Rectal smooth muscle tissue (tissue), 1 donor: ENCODE measurements around the gene TMCO5A.

Experiments
- H3K27ac ChIP-seq: one replicate; pipeline ENCODE4 v1.7.0; 2013; ENCODE audit warnings: low read depth, low read length, inconsistent platforms
- H3K27me3 ChIP-seq: one replicate; pipeline ENCODE4 v1.7.0; 2013; ENCODE audit warnings: low read length; ENCODE audit not compliant: control insufficient read depth, insufficient read depth
- H3K36me3 ChIP-seq: one replicate; pipeline ENCODE4 v1.7.0; 2013; ENCODE audit warnings: low read length; ENCODE audit not compliant: control insufficient read depth, insufficient read depth
- H3K4me1 ChIP-seq: one replicate; pipeline ENCODE4 v1.7.0; 2013; ENCODE audit warnings: low read length; ENCODE audit not compliant: control insufficient read depth, insufficient read depth
- H3K4me3 ChIP-seq: one replicate; pipeline ENCODE4 v1.7.0; 2013; ENCODE audit warnings: low read length
- H3K9ac ChIP-seq: one replicate; pipeline ENCODE4 v1.7.0; 2013; ENCODE audit warnings: low read length

Gene TMCO5A

DNA sequence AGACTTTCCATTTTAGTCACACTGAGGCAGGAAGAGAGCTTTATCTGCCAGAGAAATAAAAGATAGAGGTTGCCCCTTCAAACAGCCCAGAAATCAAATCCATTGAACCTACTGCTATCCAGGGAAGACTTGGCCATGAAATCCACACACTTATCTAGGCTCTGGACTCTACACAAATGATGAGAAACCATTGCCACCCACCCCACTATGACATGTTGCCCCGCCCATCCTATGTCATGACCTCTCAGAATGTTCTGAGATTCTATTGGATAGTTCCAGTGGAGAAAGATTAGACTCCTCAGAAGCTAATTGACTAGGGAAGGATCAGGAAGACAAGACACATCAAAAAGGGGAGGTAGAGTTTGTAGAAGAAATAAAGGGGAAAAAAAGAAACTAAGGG is at the start of gene TMCO5A:
TMCO5A (plus strand) TSS at position 301 of the 400 bp plus-strand sequence. CDS start 1,684 bp downstream, outside the sequence.
- Histone ChIP-seq H3K4me3 (no peak within 1 kb of the TSS), H3K27me3 (no peaks in the 10 kb centered on the region), H3K9ac (no peak within 1 kb of the TSS)

DNA sequence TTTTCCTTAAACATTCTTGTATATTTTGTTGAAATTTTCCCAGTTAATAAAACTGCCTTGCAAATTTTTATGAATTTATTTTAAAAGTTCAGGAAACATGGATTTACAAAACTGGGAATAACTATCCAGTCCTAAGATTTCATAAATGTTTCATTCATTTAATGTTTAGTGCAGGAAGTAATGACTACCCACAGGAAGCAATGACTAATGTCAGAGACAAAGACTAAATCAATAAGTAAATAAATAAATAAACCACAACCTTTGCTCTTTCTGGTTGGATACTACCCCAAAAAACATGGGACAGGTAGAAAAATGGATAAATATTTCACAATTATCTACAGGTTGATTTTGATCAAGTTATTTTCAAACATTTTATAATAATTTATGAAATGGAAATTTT is 48.8 kb upstream of the TMCO5A start:
- Histone ChIP-seq H3K4me1 (no peaks in the 10 kb centered on the region), H3K27me3 (no peaks in the 10 kb centered on the region), H3K4me3 (no peak overlapping the region), H3K36me3 (no peaks in the 10 kb centered on the region), H3K9ac (no peak overlapping the region), H3K27ac (no peak overlapping the region)

More for the DNA sequence above, at the start of gene TMCO5A:
- Histone ChIP-seq H3K36me3 (no peaks in the 10 kb centered on the region), H3K27ac (no peak within 1 kb of the TSS), H3K4me1 (no peaks in the 10 kb centered on the region)

DNA sequence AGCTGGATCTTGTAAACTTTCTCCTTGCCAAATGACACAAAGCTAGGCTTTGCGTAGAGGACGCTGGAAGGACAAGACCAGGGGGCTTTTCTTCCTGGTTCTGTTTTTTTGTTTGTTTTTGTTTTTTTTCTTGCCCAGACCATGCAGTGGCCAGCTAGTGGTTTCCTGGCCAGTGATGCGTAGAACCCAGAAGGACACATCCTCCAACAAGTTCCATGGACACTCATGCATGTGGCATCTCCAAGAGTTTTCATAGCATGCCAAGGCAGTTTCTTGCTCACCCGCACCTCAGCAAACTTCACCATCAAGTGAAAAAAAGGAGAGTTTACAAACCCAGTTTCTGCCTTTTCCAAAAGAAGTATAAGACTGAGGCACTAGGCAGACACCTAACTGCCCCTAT is 46.1 kb upstream of the TMCO5A start:
- Histone ChIP-seq H3K27ac (no peak overlapping the region), H3K27me3 (no peaks in the 10 kb centered on the region), H3K4me1 (no peaks in the 10 kb centered on the region), H3K4me3 (no peak overlapping the region), H3K36me3 (no peaks in the 10 kb centered on the region), H3K9ac (no peak overlapping the region)

DNA sequence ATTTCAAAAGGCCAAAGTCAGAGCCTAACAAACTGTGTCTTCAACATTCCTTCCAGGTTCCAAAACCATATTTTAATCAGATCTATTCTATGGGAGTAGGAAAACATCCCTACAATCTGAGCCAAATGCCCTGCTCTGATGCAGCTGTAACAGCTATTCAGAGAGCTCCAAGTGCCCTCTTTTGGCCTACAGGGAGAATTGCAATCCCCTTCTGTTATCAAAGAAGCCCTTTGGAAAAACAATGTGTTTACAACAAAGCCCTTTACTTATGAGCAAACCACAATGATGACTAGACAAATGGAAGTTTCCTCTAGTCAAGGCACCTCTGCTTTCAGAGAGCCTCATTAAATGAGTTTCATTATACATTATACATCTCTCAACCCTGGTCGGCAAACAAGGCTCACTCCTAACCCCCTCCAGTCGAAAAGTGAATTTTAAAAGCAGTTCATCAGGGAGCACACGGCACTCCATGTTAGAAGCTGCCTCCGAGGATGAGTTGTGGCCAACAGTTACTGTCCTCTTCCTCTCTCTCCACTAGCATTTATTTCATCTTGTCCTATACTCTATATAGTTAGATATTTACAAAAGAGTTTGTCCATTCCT is 42.6 kb upstream of the TMCO5A start:
- H3K27me3 ChIP-seq: no peaks in the 10 kb centered on the region
- H3K9ac ChIP-seq: no peak overlapping the region
- no peak overlapping the region for H3K27ac ChIP-seq
- no peaks in the 10 kb centered on the region for H3K4me1 ChIP-seq
- no peak overlapping the region for H3K4me3 ChIP-seq
- H3K36me3 ChIP-seq: no peaks in the 10 kb centered on the region

DNA sequence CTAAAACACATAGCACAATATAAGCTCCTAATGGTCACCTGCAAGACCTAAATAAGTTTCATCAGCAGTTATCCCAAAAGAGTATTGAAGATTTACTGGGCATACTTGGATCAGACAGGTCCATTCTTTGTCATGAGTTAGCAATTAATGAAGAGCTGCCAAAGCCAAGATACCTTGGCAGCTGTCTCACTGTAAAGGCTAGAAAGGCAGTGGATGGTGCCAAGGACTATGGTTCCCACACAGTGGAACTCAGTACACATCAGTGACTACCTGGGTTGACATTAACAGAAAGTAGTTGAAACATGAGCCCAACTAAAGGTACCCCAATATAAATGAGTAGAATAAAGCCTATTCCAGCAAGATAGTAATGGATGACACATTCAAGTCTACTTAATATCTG is 41.1 kb upstream of the TMCO5A start:
- Histone ChIP-seq H3K4me1 (no peaks in the 10 kb centered on the region), H3K9ac (no peak overlapping the region), H3K4me3 (no peak overlapping the region), H3K36me3 (no peaks in the 10 kb centered on the region), H3K27ac (no peak overlapping the region), H3K27me3 (no peaks in the 10 kb centered on the region)

DNA sequence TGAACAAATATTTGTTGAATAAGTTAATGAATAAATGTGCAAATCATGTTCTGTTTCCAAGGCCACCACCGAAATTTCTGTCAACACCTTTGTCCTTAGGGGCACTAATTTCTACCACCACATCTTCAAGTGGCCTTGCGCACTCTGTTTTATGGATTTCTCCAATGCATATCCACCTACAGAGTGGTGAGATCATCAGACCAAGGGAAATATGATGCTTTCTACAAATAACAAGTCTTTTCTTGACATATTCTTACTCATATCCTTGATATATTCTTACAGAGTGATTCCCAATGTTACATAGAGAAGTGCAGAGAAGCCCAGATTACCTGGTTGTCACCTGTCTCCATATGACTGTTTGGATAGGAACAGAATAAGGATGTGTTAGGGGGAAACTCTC is 36.1 kb upstream of the TMCO5A start:
- Histone ChIP-seq H3K27me3 (no peaks in the 10 kb centered on the region), H3K4me1 (peaks cover 3% of the 10 kb centered on the region), H3K27ac (no peak overlapping the region), H3K4me3 (no peak overlapping the region), H3K36me3 (no peaks in the 10 kb centered on the region), H3K9ac (no peak overlapping the region)

DNA sequence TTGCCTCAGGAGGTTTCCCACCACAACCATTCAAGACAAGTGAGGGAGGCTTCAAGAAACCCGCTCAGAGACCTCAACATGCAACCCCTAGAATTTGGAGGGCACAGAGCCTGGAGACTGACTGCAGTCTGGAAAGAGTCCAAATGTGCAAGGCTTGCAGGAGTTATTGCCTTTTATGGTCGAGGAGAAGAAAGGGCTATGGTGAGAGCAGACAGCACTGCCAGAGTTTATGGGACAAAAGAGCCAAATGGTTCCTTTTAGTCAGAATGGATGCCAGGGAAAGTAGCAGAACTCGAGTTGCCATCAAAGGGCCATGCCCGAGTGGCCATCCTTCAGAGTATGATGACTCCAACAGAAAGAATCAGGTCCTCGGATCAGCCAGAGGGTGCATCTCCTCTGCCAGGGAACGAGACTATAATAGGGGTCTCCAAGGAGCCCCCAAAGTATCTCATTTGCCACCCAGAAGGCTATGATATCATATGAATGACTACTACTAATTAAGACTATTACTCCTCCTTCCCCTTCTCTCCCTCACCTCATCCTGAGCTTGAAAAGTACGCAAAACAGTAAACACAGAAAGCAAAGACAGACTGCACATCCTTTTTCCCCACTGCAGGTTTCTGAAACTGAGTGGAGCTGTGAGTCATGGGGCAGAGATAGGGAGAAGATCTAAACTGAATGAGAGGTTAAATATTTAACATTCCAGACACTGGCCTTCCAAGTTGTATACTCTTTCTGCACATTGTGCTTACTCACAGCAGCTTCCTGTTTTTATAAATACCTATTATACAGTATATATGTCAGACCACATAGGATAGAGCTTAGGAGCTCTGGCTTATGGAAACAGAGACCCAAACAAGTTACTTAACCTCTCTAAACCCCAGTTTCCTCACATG is 33.9 kb upstream of the TMCO5A start:
- no peaks in the 10 kb centered on the region for H3K27me3 ChIP-seq
- H3K36me3 ChIP-seq: no peaks in the 10 kb centered on the region
- H3K4me1 ChIP-seq: peaks cover 3% of the 10 kb centered on the region
- no peak overlapping the region for H3K9ac ChIP-seq
- no peak overlapping the region for H3K27ac ChIP-seq
- no peak overlapping the region for H3K4me3 ChIP-seq

DNA sequence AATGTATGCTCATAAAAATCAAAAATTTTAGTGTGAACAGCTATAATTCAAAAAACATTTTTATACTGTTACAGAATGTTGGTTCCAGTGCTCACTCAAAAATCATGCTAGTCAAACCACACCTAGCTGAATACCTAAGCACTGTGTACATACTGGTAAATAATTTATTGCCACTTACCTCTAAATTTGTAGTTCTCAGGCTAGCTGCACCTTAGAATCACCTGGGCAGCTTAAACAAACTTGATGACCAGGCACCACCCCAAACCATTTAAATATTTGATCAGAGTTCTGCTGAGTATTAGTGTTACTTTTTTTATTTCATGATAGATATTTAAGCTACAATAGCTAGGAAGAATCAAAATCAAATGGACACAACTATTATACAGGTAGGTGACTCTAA is 32.3 kb upstream of the TMCO5A start:
- Histone ChIP-seq H3K27ac (no peak overlapping the region), H3K4me3 (no peak overlapping the region), H3K27me3 (no peaks in the 10 kb centered on the region), H3K36me3 (no peaks in the 10 kb centered on the region), H3K9ac (no peak overlapping the region), H3K4me1 (peaks cover 3% of the 10 kb centered on the region)

DNA sequence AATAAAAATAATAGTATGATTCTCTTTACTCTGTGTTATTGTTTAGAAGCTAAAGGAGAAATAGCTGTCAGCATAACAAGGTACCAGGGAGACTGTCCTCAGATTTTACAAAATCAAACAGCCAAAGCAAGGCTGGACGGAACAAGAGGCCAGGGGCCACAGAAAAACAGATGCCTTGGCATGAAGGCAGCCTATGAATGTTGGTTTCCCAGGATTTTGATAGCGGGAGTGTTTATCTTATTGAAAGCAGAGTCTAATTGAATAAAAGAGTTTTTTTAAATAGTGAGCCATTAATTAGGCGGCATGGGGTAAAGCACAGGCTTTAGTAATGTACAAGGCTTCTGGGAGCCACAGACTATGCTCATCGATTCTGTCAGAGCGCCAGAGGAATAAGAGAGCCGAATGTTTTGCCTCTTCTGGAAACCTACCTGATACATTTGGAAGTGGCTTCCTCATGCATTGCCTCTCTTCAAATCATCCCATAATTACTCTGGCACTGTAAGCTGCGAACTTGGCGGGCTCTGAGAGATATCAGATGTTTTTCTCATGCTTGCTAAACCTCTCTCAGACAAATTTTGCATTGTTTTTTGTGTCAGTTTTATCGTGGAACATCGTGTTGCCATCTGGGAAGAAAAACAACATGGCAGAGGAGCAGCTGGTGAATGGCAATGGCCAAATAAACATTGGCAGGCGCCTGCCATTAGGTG is 30.4 kb upstream of the TMCO5A start:
- peaks cover 3% of the 10 kb centered on the region for H3K4me1 ChIP-seq
- no peak overlapping the region for H3K9ac ChIP-seq
- no peak overlapping the region for H3K27ac ChIP-seq
- H3K27me3 ChIP-seq: no peaks in the 10 kb centered on the region
- no peaks in the 10 kb centered on the region for H3K36me3 ChIP-seq
- no peak overlapping the region for H3K4me3 ChIP-seq

DNA sequence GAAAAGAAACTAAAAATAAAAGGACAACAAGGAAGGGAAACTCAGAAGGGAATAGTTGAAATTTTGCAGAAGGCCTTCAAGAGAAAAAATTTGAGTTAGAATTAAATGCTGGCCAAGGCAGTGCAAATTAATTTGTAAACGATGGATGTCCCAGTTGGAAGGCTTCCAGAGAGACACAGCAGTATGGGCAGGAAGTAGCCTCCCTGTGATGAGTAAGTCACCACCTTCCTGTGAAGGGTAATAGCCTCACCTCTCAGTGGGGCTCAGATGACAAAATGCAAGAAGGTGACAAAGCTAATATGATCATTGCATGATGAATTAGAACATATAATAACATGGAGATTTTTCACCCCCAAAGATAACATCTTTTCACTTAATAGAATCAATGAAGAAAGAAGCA is 27.3 kb upstream of the TMCO5A start:
- H3K4me1 ChIP-seq: no peaks in the 10 kb centered on the region

DNA sequence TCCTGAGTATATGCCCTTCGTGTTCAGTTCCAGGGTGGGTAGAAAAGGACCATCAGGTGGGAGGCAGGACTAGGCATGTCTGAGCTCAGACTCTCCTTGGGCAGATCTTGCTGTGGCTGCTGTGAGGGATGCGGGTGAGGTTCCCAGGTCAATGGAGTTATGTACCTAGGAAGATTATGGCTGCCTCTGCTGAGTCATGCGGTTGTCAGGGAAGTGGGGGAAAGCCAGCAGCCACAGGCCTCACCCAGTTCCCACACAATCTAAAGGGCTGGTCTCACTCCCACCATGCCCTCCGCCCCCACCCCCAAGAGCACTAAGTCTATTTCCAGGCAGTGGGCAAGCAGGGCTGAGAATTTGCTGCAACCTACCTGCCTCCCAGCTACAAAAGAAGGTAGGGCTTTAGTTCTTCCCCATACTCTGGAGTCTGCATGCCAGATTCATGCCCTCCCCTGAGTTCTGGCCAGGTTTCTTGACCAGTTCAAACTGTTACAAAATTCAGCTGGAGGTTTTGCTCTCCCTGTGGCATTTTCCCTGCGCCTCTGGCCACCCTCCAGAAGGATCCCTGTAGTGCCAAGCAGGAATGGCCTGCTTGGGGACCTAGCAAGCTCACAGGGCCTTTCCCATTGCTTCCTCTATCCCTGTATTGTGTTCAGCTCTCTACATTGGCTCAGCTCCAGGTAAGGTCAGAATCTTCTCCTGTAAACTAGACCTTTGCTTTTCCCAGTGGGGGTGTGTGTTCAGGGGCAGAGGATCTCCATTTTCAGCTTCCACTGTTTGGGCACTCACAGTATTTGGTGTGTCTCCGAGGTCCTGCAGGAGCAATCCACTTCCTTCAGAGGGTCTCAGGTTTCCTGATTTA is 12.7 kb upstream of the TMCO5A start:
- Histone ChIP-seq H3K27me3 (no peaks in the 10 kb centered on the region), H3K4me1 (no peaks in the 10 kb centered on the region), H3K27ac (no peak overlapping the region), H3K9ac (no peak overlapping the region), H3K4me3 (no peak overlapping the region), H3K36me3 (no peaks in the 10 kb centered on the region)

More for the DNA sequence above, 27.3 kb upstream of the TMCO5A start:
- Histone ChIP-seq H3K4me3 (no peak overlapping the region), H3K9ac (no peak overlapping the region), H3K27me3 (no peaks in the 10 kb centered on the region), H3K36me3 (no peaks in the 10 kb centered on the region), H3K27ac (no peak overlapping the region)

DNA sequence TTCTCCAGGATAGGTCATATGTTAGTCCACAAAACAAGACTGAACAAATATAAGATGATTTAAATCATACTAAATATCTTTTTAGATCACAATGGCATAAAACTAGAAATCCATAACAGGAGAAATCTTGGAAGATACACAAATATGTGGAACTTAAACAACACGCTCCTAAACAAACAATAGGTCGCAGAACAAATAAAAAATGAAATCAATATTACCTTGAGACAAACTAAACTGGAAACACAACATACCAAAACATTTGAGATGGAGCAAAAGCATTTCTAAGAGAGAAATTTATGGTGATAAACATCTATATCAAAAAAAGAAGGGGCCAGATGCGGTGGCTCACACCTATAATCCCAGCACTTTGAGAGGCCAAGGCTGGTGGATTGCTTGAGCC is 8.3 kb upstream of the TMCO5A start:
- Histone ChIP-seq H3K27me3 (no peaks in the 10 kb centered on the region), H3K4me3 (no peak overlapping the region), H3K36me3 (no peaks in the 10 kb centered on the region), H3K27ac (no peak overlapping the region), H3K9ac (no peak overlapping the region), H3K4me1 (no peaks in the 10 kb centered on the region)
